BJ (cell line): Measurements from ENCODE around the gene F8. TPM values are rescaled to one million over a fixed set of nuclear protein-coding genes. Genes with fewer than 3 reads are reported as not detected.

Experiments used
- CTCF ChIA-PET: fragments of 350-600 bp; formaldehyde crosslinking; extraction: SDS; loops from one replicate; lab custom pipeline; 2021; ENCODE audit warnings: antibody characterized with exemption, inconsistent platforms; lab: Yijun Ruan, JAX
- POLR2A ChIA-PET: fragments of 300-600 bp; sonication (Branson Sonifier 250); formaldehyde crosslinking; extraction: SDS; loops from one replicate; lab custom pipeline; 2021; ENCODE audit warnings: antibody characterized with exemption; lab: Charles Lee
- DNase-seq: peaks from one replicate; pipeline ENCODE4 v3.0.0-alpha.2; 2011; ENCODE audit warnings: low read depth
- H3K27me3 ChIP-seq: 2 replicates; pipeline ENCODE4 v1.6.0; 2011; ENCODE audit warnings: low read length; ENCODE audit not compliant: control insufficient read depth, insufficient read depth
- H3K36me3 ChIP-seq: 2 replicates; pipeline ENCODE4 v1.5.1; 2011; ENCODE audit warnings: low read length; ENCODE audit not compliant: control insufficient read depth, insufficient read depth
- H3K4me3 ChIP-seq: 2 replicates; pipeline ENCODE4 v1.5.1; 2011; ENCODE audit warnings: low read depth, mild to moderate bottlenecking, control low read depth, low read length
- CTCF ChIP-seq: IDR thresholded peaks from 2 replicates; pipeline ENCODE4 v1.5.1; 2011; ENCODE audit warnings: low read depth, mild to moderate bottlenecking, control low read depth, inconsistent platforms, low read length, moderate library complexity; ENCODE audit not compliant: insufficient read depth
- polyA plus RNA-seq: library from polyadenylated mRNA; depleted of rRNA; stranded (reverse); fragments of >200 nt; gene quantifications from 2 replicates; pipeline ENCODE4 v1.2.3, GENCODE V29; 2011

F8 gene
- polyA plus RNA-seq, 1 experiment, result 2.7 TPM

- no peaks in the 10 kb centered on the region for H3K36me3 ChIP-seq
- TF ChIP-seq CTCF, result no peak
- H3K4me3 ChIP-seq, result no peak overlapping the region
- ChIA-PET POLR2A (no interaction called here), CTCF (no interaction called here)
- no peaks in the 10 kb centered on the region for H3K27me3 ChIP-seq
- no peak for DNase-seq
Measured at GRCh38 chrX:155031657-155032056, 9.1 kb upstream of the F8 start.

- no peak for TF ChIP-seq CTCF
- DNase-seq, result no peak
- Histone ChIP-seq H3K36me3 (no peaks in the 10 kb centered on the region), H3K27me3 (no peaks in the 10 kb centered on the region), H3K4me3 (no peak overlapping the region)
- CTCF ChIA-PET, result no interaction called here
- POLR2A ChIA-PET, result no interaction called here
Measured at GRCh38 chrX:155028877-155029291, 6.4 kb upstream of the F8 start.

- H3K27me3 ChIP-seq, result no peaks in the 10 kb centered on the region
- no peaks in the 10 kb centered on the region for H3K36me3 ChIP-seq
- no peak for DNase-seq
- CTCF ChIA-PET, result no interaction called here
- no peak for TF ChIP-seq CTCF
- POLR2A ChIA-PET, result no interaction called here
- no peak overlapping the region; the same call in 1 of the 2 replicates for H3K4me3 ChIP-seq
Measured at GRCh38 chrX:155028129-155028528, 5.6 kb upstream of the F8 start.

- TF ChIP-seq CTCF, result no peak
- Histone ChIP-seq H3K36me3 (no peaks in the 10 kb centered on the region), H3K4me3 (peak overlapping the region; percentile 70), H3K27me3 (no peaks in the 10 kb centered on the region)
- no peak for DNase-seq
- POLR2A ChIA-PET, result no interaction called here
- CTCF ChIA-PET, result no interaction called here
Measured at GRCh38 chrX:155027509-155028066, 5.1 kb upstream of the F8 start.

GRCh38 chrX:155026727-155027508 is 4.4 kb upstream of the F8 start, which contains the start of gene FUNDC2:
FUNDC2 (plus strand) TSS chrX:155026844; CDS start chrX:155026939, 95 bp downstream.
- TF ChIP-seq CTCF, result no peak
- CTCF ChIA-PET, result interaction anchor here (0.6 kb wide), 1 partner anchor 198 kb away, joined by 3 read pairs; no protein-coding TSS in a partner anchor
- POLR2A ChIA-PET, result interaction anchor here (0.6 kb wide), 1 partner anchor 426 kb away, joined by 3 read pairs; no protein-coding TSS in a partner anchor
- Histone ChIP-seq H3K4me3 (peak within 1 kb of the TSS; percentile 70), H3K27me3 (no peaks in the 10 kb centered on the region), H3K36me3 (no peaks in the 10 kb centered on the region)
- DNase-seq, result peak; percentile 69
